ENCODE measurements around the gene SHB. TPM values are rescaled to one million over a fixed set of nuclear protein-coding genes. Genes with fewer than 3 reads are reported as not detected.

The SHB gene
- total and polyA plus RNA-seq, 2 of the 13 experiments (the other 11 are each of a cell fraction or from before 2014, with no cell fraction given) = 19.4 to 20.7 TPM

GRCh38 chr9:37908698-37909186, 160.3 kb downstream of the SHB start (continued):
- TF ChIP-seq RERE (CRISPR knock-in tag; IDR thresholded peaks at IDR 0.05; ENCODE audit: low read depth) = peak; percentile 20; the same call in 1 of the 2 replicates
- TF ChIP-seq NFIC (IDR thresholded peaks at IDR 0.05; ENCODE audit: low read length) = peak; percentile 66
- TF ChIP-seq SP5 (CRISPR knock-in tag; IDR thresholded peaks at IDR 0.05; ENCODE audit: borderline replicate concordance, low read depth) = no peak
- no peak for TF ChIP-seq PBX2 (CRISPR knock-in tag; IDR thresholded peaks at IDR 0.05)
- TF ChIP-seq HMG20B (CRISPR knock-in tag; conservative IDR thresholded peaks at IDR 0.05) = peak; percentile 64; the same call in 1 of the 2 replicates
- TF ChIP-seq USF2 (IDR thresholded peaks at IDR 0.05; ENCODE audit: low read depth, low read length) = no peak
- no peak for TF ChIP-seq USF2 (CRISPR knock-in tag; IDR thresholded peaks at IDR 0.05; ENCODE audit: borderline replicate concordance)
- no peak for TF ChIP-seq POLR2AphosphoS2 (IDR thresholded peaks at IDR 0.05; ENCODE audit: low read depth, low read length)
- peak; percentile 98 for TF ChIP-seq FOSL2 (CRISPR knock-in tag; IDR thresholded peaks at IDR 0.05)
- TF ChIP-seq SETDB1 (CRISPR knock-in tag; IDR thresholded peaks at IDR 0.05; ENCODE audit: borderline replicate concordance) = no peak
- no peak for TF ChIP-seq IKZF4 (CRISPR knock-in tag; IDR thresholded peaks at IDR 0.05; ENCODE audit: borderline replicate concordance, low read depth, not compliant biosample characterization)
- TF ChIP-seq ERF (CRISPR knock-in tag; IDR thresholded peaks at IDR 0.05) = 0 out of 2 replicates have a peak, but pooled peaks have one; percentile 14
- TF ChIP-seq ATF2 (CRISPR knock-in tag; IDR thresholded peaks at IDR 0.05) = 0 out of 2 replicates have a peak, but pooled peaks have one; percentile 31
- TF ChIP-seq HDAC6 (IDR thresholded peaks at IDR 0.05; ENCODE audit: low read depth, low read length) = no peak
- 0 out of 2 replicates have a peak, but pooled peaks have one; percentile 24 for TF ChIP-seq SP4 (CRISPR knock-in tag; IDR thresholded peaks at IDR 0.05)
- TF ChIP-seq KDM5A (IDR thresholded peaks at IDR 0.05; ENCODE audit: borderline replicate concordance, low read length) = no peak
- TF ChIP-seq SNAPC2 (CRISPR knock-in tag; IDR thresholded peaks at IDR 0.05) = no peak
- no peak for TF ChIP-seq MNT (IDR thresholded peaks at IDR 0.05)
- no peak for TF ChIP-seq ZNF776 (CRISPR knock-in tag; IDR thresholded peaks at IDR 0.05)

All from HepG2 (cell line).